ENCODE measurements around the gene ARHGAP4. TPM values are rescaled to one million over a fixed set of nuclear protein-coding genes. Genes with fewer than 3 reads are reported as not detected.

The ARHGAP4 gene
- total RNA-seq, 1 donor from 2014 or later, result 43.7 TPM

DNA sequence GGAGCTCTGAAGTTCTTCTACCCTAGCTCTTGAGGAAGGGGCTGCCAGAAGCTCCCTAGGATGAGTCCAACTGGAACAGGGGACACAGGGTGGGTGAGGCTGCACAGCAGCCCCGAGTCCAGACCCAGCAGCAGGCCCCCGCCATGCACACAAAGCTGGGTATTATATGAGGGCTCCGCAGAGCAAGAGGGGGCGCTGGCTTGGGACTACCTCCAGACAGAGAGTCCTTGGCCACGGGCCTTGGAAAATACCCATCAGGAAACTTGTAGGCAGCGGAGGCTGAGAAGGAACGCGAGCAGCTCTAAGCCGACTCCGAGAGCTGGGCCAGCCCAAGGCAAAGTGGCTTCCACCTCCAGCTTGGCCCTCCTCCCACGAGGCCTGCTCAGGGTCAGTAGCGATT is 37.5 kb upstream of the ARHGAP4 start:
- DNase-seq (ENCODE audit: low spot score), result no peak

DNA sequence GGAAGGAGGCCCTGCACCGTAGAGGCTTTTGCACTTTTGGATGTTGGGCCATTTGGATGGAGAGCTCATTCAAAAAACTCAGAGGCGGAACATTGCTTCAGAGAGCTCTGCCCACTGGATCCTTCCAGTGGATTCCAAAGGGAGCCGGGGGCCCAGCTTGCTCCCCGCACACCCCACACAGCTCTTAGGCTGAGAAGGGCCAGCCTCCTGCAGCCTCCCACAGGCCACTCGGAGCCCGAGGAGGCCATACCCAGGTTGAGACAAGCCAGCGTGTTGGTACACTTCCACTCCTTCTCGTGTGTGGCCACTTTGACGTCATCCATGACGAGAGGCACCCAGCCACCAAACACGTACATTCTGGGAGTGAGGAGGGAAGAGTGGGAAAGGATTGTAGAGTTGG is 35.2 kb upstream of the ARHGAP4 start:
- no peak for DNase-seq (ENCODE audit: low spot score)

GRCh38 chrX:153960786-153961185 is 34.7 kb upstream of the ARHGAP4 start:
- no peak for DNase-seq (ENCODE audit: low spot score)

- DNase-seq (ENCODE audit: low spot score), result no peak
Measured at GRCh38 chrX:153960077-153960476, 34.0 kb upstream of the ARHGAP4 start.

- no peak for DNase-seq (ENCODE audit: low spot score)
Measured at GRCh38 chrX:153959649-153960048, 33.6 kb upstream of the ARHGAP4 start.

GRCh38 chrX:153958605-153959004 is 32.5 kb upstream of the ARHGAP4 start:
- no peak for DNase-seq (ENCODE audit: low spot score)

DNA sequence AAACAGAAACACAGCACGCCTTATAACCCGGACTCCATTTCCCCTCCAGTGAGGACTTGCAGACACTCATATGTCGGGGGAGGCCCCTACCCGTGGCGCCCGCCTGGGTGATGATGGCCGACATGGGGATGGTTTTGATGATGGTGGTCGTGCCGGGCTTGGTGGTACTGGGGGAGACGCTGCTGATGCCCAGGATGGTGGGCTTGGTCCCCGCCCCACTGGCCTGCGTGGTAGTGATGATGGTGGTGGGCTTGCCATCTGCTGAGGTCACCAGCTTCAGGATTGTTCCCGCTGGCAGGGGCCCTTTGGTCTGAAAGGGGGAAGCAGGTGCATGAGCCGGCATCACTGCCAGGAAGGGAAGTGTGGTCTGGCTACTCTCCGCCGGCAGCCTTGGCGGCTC is 31.2 kb upstream of the ARHGAP4 start:
- no peak for DNase-seq (ENCODE audit: low spot score)

- DNase-seq (ENCODE audit: low spot score), result no peak
Measured at GRCh38 chrX:153956044-153956907, 30.2 kb upstream of the ARHGAP4 start.

GRCh38 chrX:153955228-153955732 is 29.2 kb upstream of the ARHGAP4 start:
- no peak for DNase-seq (ENCODE audit: low spot score)

GRCh38 chrX:153954558-153955227 is 28.6 kb upstream of the ARHGAP4 start:
- no peak for DNase-seq (ENCODE audit: low spot score)

DNA sequence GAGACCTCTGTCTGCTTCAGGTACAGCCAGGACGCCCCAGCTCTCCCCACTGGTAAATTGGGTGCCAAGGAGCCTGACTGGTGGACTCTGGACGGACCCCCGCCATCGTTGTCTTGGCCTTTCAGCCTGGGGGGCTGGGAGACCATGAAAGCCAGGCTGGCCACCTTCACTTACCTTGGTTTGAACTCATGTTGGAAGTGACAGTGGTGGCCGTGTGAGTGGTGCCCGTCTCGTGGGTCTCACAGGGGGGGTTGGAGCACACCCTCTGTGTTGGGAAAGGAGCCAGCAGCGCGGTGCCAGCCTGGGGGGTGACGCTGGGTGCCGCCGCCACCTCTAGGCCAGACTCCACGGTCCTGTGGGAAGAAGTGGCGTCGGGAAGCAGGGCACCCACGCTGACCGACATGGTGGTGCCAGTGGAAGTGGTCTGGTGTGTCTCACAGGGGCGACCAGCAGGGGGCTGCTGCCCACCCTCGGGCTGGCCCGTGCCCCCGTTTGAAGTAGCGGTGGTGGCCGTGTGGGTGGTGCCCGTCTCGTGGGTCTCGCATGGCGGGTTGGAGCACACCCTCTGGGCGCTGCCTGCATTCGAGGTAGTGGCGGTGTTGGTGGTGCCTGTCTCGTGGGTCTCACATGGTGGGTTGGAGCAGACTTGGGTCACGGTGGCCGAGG is 28.0 kb upstream of the ARHGAP4 start:
- no peak for DNase-seq (ENCODE audit: low spot score)

GRCh38 chrX:153953342-153953830 is 27.3 kb upstream of the ARHGAP4 start:
- DNase-seq (ENCODE audit: low spot score), result peak; percentile 80

GRCh38 chrX:153952373-153953026 is 26.4 kb upstream of the ARHGAP4 start:
- no peak for DNase-seq (ENCODE audit: low spot score)

DNA sequence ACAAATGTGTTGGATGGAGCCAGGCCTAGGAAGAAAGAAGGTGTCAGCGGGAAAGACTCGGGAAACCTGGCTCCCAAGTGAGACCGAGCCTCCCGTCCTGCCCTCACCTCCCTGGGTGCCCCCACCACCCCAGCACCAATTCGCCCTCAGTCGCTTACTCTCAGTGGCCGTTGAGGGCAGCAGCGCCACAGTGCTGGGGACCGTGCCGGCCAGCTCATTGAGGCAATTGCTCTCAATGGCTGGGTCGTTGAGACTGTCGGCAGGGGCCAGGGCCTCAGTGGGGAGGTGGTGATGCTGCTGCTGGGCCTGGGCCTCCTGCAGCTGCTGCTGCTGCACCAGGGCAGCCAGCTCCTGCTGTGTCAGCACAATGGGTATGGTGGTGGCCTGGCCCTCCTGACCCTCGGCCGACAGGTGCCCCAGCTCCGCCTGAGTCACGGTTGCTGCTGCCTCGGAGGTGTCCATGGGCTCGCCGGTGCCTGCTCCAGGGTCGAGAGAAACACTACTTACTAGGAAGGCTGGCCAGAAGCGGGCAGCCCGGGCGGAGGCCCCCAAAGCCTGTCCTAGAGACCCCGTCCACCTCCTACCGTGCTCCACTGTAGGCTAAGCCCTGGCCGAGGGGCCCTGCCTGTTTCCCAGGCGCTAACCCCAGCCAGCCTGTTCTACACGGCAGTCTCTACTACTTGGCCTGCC is 25.8 kb upstream of the ARHGAP4 start:
- no peak for DNase-seq (ENCODE audit: low spot score)

DNA sequence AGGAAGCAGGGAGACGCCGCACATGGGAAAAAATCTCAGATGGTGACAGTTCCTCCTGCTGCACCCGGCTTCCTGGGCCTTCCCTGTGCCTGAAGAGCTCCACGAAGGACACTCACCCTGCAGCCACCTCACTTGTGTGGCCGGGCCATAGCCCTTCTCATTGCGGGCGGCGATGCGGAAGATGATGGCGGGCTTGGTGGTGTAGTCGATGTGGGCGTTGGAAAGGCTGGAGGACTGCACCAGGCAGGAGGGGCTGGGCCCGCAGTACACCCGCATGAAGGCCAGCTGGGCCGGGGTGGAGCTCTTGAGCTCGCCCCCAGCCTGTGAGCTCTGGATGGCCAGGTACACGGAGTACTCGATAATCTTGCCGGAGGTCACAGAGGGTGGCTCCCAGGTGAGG is 24.1 kb upstream of the ARHGAP4 start:
- no peak for DNase-seq (ENCODE audit: low spot score)

DNA sequence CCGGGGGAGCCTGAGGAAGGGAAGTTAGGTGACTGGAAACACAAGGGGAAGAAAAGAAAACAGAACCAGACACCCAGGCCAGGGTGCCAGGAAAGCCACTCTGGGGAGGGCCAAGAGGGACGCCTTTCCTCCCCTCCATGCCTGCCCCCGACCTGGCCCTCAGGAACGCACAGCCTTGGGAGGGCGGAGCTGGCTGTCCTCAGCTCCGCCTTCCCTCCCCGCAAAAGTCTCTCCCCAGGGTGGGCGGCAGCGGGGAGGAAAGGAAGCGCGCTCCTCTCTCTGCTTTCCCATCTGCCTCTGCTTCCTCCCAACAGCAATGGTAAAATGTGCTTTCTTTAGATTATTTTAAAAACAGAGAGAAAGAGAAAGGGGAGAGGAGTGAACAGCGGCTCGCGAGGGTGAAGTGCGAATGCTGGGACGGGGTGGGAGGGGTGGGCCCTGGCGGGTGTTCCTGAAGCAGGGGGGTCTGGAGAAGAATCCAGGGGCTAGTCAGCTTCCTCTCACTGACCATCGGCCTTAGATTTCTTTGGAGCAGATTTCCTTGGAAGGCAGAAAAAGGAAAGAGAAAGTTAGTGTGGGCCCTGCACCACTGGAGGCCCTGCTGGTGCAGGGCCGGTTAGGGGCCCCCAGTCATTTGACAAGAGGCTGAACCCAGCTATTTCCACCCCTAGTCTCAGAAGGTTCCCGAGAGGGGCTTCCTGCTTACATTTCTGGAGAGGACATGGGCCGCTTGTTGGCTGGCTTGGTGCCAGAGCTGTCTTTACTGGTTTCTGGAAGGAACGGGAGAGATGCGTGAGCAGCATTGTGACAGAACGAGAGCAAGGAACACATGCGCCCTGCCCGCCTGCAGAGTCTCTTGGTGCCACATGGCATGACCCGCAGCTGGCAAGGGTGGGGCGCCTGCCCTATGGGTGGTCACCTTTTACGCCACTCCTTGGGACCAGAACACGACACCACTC is 23.1 kb upstream of the ARHGAP4 start:
- no peak for DNase-seq (ENCODE audit: low spot score)

DNA sequence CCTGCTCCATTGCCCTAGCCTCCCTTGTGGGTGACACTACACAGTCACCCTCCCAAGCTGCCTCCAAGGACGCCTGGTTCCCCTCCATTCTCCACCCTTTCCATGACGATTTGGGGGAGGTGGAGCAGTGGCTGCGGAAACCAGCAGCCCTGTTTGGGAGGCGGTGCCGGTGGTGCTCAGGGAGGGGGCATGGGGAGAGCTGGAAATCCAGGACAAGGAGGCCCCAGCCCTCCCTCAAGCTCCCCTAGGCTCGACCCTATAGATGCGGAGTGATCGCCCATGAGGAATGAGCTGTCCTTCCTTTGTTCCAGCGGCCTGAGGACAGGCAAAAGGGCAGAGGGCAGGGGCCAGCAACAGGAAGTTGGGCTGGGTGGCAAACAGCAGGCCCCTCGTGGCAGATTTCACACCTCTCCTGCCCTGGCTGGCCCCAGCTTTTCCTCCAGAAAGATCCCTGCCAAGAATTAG is 22.0 kb upstream of the ARHGAP4 start:
- no peak for DNase-seq (ENCODE audit: low spot score)

DNA sequence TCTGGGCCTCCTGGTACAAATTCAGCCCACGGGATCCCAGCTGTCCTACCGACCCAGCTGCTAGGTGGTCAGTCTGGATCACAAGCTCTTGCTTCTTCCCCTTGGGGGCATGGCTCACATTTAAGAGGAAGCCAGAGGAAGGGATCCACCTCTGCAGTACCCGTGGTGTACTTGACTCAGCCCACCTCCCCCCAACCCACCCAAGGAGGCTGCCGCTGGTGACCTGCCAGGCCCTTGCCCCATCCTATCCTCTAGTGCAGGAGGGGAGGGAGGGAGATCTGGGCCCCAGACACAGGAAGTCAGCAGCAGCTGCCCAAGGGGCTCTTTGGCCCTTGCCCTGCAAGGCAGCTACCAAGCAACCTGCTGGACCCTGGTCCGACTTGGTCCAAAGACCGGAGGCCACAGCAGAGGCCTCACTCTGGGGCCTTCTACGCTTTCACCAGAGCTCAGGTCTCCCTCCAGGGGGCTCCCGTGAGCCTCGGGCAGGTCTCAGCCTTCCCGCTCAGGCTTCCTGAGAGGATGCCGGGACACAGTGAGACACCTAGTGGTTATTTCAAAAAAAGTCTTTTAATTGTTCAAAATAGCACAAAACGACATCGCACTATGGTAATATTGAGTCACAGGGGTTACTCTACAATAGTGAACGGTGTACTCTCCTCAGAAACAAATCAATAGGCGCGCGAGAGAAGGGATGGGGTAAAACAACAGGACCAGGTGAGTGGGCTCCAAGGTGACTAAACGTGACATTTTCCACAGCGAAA is 21.1 kb upstream of the ARHGAP4 start:
- DNase-seq (ENCODE audit: low spot score), result no peak

Data from ureter (tissue), 1 donor.